Right ventricle myocardium superior (tissue), 1 donor: ENCODE results near the gene MICU2. TPM values are rescaled to one million over a fixed set of nuclear protein-coding genes. Genes with fewer than 3 reads are reported as not detected.
A peak's percentile ranks its signal among the peaks of the same experiment; 100 is the strongest.
"Not testable (repeated sequence)": the region's sequence is repeated elsewhere in the genome, so short reads cannot be mapped to it uniquely, and the experiment has no call there.

Source experiments
- ATAC-seq: fragments of 200-7000 bp; cut with Tn5 transposase; one replicate; pipeline ENCODE4 v1.9.1; 2020; ENCODE audit warnings: mild to moderate bottlenecking; ENCODE audit not compliant: poor library complexity
- DNase-seq: peaks from one replicate; pipeline ENCODE4 v3.0.0-alpha.2; 2020
- intact Hi-C: fragments of 100-400 bp; cut with DNase I; formaldehyde crosslinking; loops from one replicate; pipeline ENCODE4 v1.11.2; 2022
- total RNA-seq: library from RNA; stranded (reverse); fragmentation: NEBNext Ultra II Directional; extraction: Animal tissue kit (Norgen Biotek cat#: 25700); gene quantifications from one replicate; pipeline ENCODE4 v1.2.1, GENCODE V29; 2021
- donor health status: DM: no; HTN: yes; CAD: no; lungs with severe emphysema.

MICU2 gene
- total RNA-seq, 1 donor from 2014 or later: 58.6 TPM

- DNase-seq: no peak
- ATAC-seq: peak; percentile 70
Measured at GRCh38 chr13:21557995-21558394, 46.0 kb downstream of the MICU2 start.

GRCh38 chr13:21556051-21556450 is 47.9 kb downstream of the MICU2 start:
- intact Hi-C loops: no loop called here
- DNase-seq (no peak), ATAC-seq (no peak)

More at GRCh38 chr13:21557995-21558394, 46.0 kb downstream of the MICU2 start:
- intact Hi-C loops: no loop called here

- intact Hi-C loops, ATAC-seq, DNase-seq: not testable (repeated sequence)
Measured at GRCh38 chr13:21553261-21553660, 50.7 kb downstream of the MICU2 start.

GRCh38 chr13:21550918-21551317 is 53.1 kb downstream of the MICU2 start:
- DNase-seq (no peak), ATAC-seq (no peak)
- intact Hi-C loops: no loop called here

- DNase-seq (no peak), ATAC-seq (no peak)
- intact Hi-C loops: no loop called here
Measured at GRCh38 chr13:21549633-21550032, 54.3 kb downstream of the MICU2 start.

GRCh38 chr13:21548577-21548976 is 55.4 kb downstream of the MICU2 start:
- ATAC-seq (no peak), DNase-seq (no peak)
- intact Hi-C loops: no loop called here

GRCh38 chr13:21546372-21546771 is 57.6 kb downstream of the MICU2 start:
- ATAC-seq (no peak), DNase-seq (no peak)
- intact Hi-C loops: no loop called here

- intact Hi-C loops: no loop called here
- DNase-seq (no peak), ATAC-seq (no peak)
Measured at GRCh38 chr13:21544515-21544914, 59.5 kb downstream of the MICU2 start.

- intact Hi-C loops: no loop called here
- no peak for ATAC-seq
Measured at GRCh38 chr13:21542563-21542962, 61.4 kb downstream of the MICU2 start.

GRCh38 chr13:21541980-21542379 is 62.0 kb downstream of the MICU2 start:
- intact Hi-C loops: no loop called here
- DNase-seq (no peak), ATAC-seq (no peak)

More at GRCh38 chr13:21542563-21542962, 61.4 kb downstream of the MICU2 start:
- no peak for DNase-seq

- ATAC-seq: no peak
- intact Hi-C loops: no loop called here
- DNase-seq: no peak
Measured at GRCh38 chr13:21541271-21541670, 62.7 kb downstream of the MICU2 start.

- DNase-seq (no peak), ATAC-seq (no peak)
- intact Hi-C loops: no loop called here
Measured at GRCh38 chr13:21539687-21540086, 64.3 kb downstream of the MICU2 start.

GRCh38 chr13:21538753-21539152 is 65.2 kb downstream of the MICU2 start:
- ATAC-seq (peak; percentile 62), DNase-seq (no peak)
- intact Hi-C loops: no loop called here

- intact Hi-C loops: no loop called here
- ATAC-seq (peak; percentile 6), DNase-seq (no peak)
Measured at GRCh38 chr13:21538280-21538679, 65.7 kb downstream of the MICU2 start.

- intact Hi-C loops: no loop called here
- DNase-seq (no peak), ATAC-seq (no peak)
Measured at GRCh38 chr13:21537105-21537504, 66.9 kb downstream of the MICU2 start.

GRCh38 chr13:21534760-21535159 is 69.2 kb downstream of the MICU2 start:
- DNase-seq (no peak), ATAC-seq (peak; percentile 46)
- intact Hi-C loops: no loop called here

GRCh38 chr13:21531455-21531854 is 72.5 kb downstream of the MICU2 start:
- DNase-seq (no peak), ATAC-seq (no peak)
- intact Hi-C loops: no loop called here

GRCh38 chr13:21530656-21531055 is 73.3 kb downstream of the MICU2 start:
- DNase-seq (no peak), ATAC-seq (no peak)
- intact Hi-C loops: no loop called here

GRCh38 chr13:21529146-21529893 is 74.7 kb downstream of the MICU2 start:
- ATAC-seq: no peak
- no peak for DNase-seq
- intact Hi-C loops: no loop called here

GRCh38 chr13:21528616-21529015 is 75.4 kb downstream of the MICU2 start:
- DNase-seq: no peak
- intact Hi-C loops: no loop called here
- no peak for ATAC-seq
